Neutrophil (primary cell): ENCODE measurements around the gene CEP95.

ENCODE experiments used
- H3K27ac ChIP-seq: fragments of 200-600 bp; sonication (generic); 2 replicates; pipeline ENCODE4 v1.5.1; 2016; ENCODE audit warnings: mild to moderate bottlenecking, moderate library complexity
- H3K27me3 ChIP-seq: fragments of 200-600 bp; sonication (generic); 2 replicates; pipeline ENCODE4 v1.6.0; 2016; ENCODE audit warnings: mild to moderate bottlenecking
- H3K36me3 ChIP-seq: fragments of 200-600 bp; sonication (generic); 2 replicates; pipeline ENCODE4 v1.5.1; 2017
- H3K4me1 ChIP-seq, 2 experiments: fragments of 200-600 bp in 1 of 2; sonication (generic) in 1 of 2; 1 replicate in 1 of 2; 2 replicates in 1 of 2; pipeline versions ENCODE4 v1.5.1 to v1.6.1; 2013 to 2016; ENCODE audit warnings: low read depth in 1 of 2, low read length in 1 of 2, mild to moderate bottlenecking in 1 of 2, moderate library complexity in 1 of 2; ENCODE audit not compliant: control insufficient read depth in 1 of 2, insufficient read depth in 1 of 2
- H3K4me3 ChIP-seq, 2 experiments: fragments of 200-600 bp in 1 of 2; sonication (generic) in 1 of 2; 1 replicate in 1 of 2; 2 replicates in 1 of 2; pipeline ENCODE4 v1.5.1; 2013 to 2016; ENCODE audit warnings: low read depth in 1 of 2, low read length in 1 of 2, mild to moderate bottlenecking in 1 of 2, moderate library complexity in 1 of 2
- H3K9me3 ChIP-seq: fragments of 200-600 bp; sonication (generic); 2 replicates; pipeline ENCODE4 v1.5.1; 2016
- TF ChIP-seq, protein P1 (sequence below): fragments of 200-600 bp; sonication (generic); IDR thresholded peaks from 2 replicates; pipeline ENCODE4 v1.5.1; 2016; ENCODE audit warnings: antibody characterized with exemption

CEP95 gene

DNA sequence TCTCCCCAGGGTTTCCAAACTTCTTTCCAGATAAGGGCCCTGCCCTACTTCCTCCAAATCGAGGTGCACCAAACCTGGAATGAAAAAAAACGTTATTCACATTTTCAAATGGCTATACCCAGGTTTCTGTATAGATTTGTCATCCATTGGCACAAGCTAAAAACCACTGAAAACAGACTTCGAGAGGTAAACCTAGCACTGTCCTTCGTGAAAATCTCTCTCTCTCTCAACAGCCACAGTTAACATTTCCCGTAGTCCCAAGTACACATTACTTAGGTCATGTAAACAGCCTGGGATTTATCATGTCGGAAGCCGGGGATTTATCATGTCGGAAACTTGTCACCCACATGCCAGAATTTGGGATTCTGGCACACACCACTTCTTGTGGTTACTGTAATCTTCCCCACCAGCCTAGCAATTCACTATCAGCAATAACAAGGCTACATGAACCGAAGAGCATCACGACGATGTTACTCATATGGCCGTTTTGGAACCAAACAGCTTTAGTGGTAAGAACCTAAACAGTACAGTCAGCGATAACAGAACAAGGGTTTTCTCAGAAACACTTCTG is 1.9 kb upstream of the CEP95 start:
- H3K9me3 ChIP-seq, result peaks cover 9% of the 10 kb centered on the region
- H3K27ac ChIP-seq, result peak overlapping the region; percentile 98
- H3K4me1 ChIP-seq, result peaks cover 31 to 32% of the 10 kb centered on the region in 2 experiments
- no peaks in the 10 kb centered on the region for H3K27me3 ChIP-seq
- peak overlapping the region; percentile 95 to 100 for H3K4me3 ChIP-seq
- TF ChIP-seq, protein P1, sequence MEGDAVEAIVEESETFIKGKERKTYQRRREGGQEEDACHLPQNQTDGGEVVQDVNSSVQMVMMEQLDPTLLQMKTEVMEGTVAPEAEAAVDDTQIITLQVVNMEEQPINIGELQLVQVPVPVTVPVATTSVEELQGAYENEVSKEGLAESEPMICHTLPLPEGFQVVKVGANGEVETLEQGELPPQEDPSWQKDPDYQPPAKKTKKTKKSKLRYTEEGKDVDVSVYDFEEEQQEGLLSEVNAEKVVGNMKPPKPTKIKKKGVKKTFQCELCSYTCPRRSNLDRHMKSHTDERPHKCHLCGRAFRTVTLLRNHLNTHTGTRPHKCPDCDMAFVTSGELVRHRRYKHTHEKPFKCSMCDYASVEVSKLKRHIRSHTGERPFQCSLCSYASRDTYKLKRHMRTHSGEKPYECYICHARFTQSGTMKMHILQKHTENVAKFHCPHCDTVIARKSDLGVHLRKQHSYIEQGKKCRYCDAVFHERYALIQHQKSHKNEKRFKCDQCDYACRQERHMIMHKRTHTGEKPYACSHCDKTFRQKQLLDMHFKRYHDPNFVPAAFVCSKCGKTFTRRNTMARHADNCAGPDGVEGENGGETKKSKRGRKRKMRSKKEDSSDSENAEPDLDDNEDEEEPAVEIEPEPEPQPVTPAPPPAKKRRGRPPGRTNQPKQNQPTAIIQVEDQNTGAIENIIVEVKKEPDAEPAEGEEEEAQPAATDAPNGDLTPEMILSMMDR, result no peak
- peaks cover 49% of the 10 kb centered on the region for H3K36me3 ChIP-seq

DNA sequence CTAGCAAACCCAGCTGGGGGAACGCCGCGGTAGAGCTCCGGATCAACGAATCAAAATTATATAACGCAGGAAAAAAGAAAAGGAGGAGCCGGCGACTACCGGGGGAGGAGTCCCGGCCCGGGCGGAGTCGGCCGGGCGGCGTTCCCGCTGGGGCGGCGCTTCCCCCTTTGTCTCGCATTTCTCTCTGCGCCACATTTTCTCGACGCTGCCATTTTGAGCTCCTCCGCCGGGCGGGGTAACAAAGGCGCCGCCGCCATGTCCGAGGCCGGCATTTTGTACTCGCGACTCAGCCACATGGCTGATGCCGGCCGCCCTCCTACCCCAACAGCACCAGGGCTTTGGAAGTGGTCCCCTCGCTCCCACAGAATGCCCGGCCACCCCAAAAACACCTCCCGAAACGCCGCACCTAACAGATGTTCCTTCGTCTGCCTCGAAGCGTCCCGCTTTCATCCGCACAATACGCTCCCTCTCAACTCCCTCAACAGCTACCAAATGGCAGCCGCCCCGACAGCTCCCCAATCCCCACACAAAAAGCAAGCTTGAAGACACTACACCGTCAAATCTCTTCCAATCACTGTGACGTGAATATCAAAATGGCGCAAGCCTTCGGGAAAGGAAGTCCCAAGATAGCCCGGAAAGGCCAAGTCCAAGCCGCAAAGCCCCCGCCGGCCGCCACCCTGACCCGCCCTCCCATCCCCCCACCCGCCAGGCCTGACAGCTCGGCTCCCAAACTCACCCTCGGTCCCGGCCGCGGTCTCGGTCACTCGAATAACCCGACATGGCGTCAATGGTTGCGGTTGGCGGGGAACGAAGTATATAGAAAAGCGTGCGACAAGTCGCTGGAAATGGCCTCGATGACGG is 1.2 kb upstream of the CEP95 start:
- Histone ChIP-seq H3K27me3 (no peaks in the 10 kb centered on the region), H3K4me3 (peak overlapping the region; percentile 95 to 100), H3K36me3 (peaks cover 46% of the 10 kb centered on the region), H3K27ac (peak overlapping the region; percentile 98), H3K9me3 (peaks cover 9% of the 10 kb centered on the region), H3K4me1 (peaks cover 31 to 32% of the 10 kb centered on the region in 2 experiments)
- TF ChIP-seq, protein P1, result peak; percentile 23

DNA sequence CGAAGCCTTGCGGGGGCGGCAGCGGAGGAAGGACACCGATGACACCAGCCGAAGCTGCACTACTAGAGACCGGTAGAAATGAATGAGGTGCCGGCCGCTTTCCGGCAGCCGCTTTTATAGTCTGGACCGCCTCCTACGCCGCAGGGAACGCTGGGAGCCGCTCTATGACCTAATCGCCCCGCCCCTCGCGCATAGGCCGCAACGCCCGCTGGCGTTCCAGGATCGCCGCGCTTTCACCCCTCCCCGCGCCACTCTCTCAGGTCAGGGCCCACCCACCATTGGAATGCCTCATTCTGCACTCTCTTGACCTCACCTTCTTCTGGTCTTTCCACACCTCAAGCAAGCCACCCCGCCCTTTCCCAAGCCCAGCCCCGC is 589 bp upstream of the CEP95 start, which contains the start of gene DDX5:
Gene DDX5 (minus strand): TSS at position 89 of the 375 bp plus-strand sequence. CDS start 170 bp downstream, outside the sequence.
- H3K4me3 ChIP-seq, result peak within 1 kb of the TSS; percentile 95 to 100
- peaks cover 31 to 32% of the 10 kb centered on the region in 2 experiments for H3K4me1 ChIP-seq
- H3K27ac ChIP-seq, result peak within 1 kb of the TSS; percentile 98
- H3K36me3 ChIP-seq, result peaks cover 46% of the 10 kb centered on the region
- H3K27me3 ChIP-seq, result no peaks in the 10 kb centered on the region
- H3K9me3 ChIP-seq, result peaks cover 6% of the 10 kb centered on the region
- TF ChIP-seq, protein P1, result no peak

DNA sequence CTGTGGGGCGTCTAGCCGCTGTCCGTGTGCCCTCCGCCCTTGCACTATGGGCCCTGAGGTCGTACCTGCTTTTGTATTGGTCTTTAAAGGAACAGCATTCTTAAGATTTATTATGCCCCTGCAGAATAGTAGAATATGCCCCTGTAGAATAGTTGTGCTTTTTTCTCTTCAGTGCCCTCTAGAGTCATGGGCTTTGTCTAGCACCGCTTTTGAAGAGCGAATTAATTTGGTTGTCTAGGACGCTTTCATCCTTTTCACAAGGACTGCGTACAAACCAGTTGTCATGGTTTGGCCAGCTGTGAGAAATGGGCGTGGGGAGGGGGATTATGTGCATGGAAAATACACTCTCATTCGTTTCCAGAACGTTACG is 621 bp downstream of the CEP95 start:
- Histone ChIP-seq H3K27ac (peak overlapping the region; percentile 98), H3K36me3 (peaks cover 43% of the 10 kb centered on the region), H3K27me3 (no peaks in the 10 kb centered on the region), H3K4me1 (peaks cover 31 to 32% of the 10 kb centered on the region in 2 experiments), H3K4me3 (peak overlapping the region; percentile 95 to 100), H3K9me3 (no peaks in the 10 kb centered on the region)
- TF ChIP-seq, protein P1, result no peak

DNA sequence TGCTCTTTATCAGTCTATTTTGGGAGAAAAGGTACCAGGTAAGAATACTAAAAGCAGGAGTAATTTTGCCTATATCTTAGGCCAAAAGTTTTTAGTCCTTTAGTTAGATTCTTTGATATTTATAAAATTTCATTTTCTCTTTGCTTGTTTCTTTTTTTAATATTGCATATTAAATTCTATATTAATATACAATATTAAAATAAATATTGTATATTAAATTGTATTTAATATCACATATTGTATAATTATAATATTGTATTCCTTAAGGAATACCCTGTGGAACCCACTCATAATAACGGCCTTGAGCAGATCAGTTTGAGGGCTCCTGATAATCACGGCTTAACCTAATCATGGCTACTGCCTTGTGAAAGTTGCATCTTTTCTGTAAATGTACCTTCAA is 1.9 kb downstream of the CEP95 start:
- H3K9me3 ChIP-seq, result no peaks in the 10 kb centered on the region
- H3K27ac ChIP-seq, result no peak overlapping the region
- no peak overlapping the region for H3K4me3 ChIP-seq
- peaks cover 24 to 28% of the 10 kb centered on the region in 2 experiments for H3K4me1 ChIP-seq
- TF ChIP-seq, protein P1, result no peak
- peaks cover 38% of the 10 kb centered on the region for H3K36me3 ChIP-seq
- H3K27me3 ChIP-seq, result no peaks in the 10 kb centered on the region
